UCSD-AML1 (cell line): ENCODE measurements around the gene HTT.
"Not testable (repeated sequence)": the region's sequence is repeated elsewhere in the genome, so short reads cannot be mapped to it uniquely, and the experiment has no call there.

Experiments
- DNase-seq: peaks from one replicate; lab custom pipeline; 2025; ENCODE audit not compliant: unreplicated experiment; lab: John Stamatoyannopoulos, UW

The HTT gene

DNA sequence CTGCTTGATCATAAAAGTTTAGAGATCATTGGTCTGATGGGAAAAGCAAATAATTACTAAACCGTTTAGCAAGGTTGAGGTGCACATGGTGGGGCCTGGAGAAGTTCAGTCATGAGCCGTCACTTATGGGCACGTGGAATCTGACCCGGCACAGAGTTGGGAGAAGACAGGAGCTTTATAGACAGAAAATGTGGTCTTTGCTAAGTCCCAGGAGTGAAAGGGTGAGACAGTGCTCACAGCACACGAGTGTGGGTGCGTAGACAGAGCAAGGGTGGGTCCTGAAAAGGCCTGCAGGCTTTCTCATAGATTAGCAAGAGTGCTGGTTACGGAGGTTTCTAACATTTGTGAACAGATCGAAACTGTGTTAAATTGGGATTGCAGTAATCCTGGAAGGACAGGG lies 43.8 kb downstream of the HTT start:
- no peak for DNase-seq

DNA sequence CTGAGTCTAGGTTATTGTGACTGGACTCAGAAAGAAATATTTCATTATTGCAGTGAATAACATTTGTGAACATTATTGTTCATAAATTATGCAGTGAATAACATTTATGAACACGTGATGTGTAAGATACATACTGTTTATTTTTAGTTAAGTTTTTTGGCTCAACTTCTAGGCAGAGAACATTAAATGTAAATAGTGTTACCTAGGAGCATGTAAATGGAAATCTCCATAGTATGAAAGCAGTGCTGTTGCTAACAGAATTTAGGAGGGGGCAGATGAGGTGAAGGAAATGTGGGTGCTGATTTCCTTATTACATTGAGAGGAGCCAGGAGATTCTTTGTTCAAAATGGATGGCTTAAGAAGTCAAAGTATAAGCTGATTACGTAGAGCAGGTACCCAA lies 45.0 kb downstream of the HTT start:
- DNase-seq: no peak

DNA sequence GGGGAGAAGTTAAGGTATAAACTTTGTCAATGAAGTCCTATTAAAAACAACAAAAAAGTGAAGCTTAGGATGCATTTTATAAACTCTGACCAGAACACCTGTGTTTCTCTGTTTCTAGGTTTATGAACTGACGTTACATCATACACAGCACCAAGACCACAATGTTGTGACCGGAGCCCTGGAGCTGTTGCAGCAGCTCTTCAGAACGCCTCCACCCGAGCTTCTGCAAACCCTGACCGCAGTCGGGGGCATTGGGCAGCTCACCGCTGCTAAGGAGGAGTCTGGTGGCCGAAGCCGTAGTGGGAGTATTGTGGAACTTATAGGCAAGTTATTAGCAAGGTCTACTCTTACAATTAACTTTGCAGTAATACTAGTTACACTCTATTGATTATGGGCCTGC lies 46.6 kb downstream of the HTT start:
- DNase-seq: no peak

- DNase-seq: no peak
These were observed 47.1 kb downstream of the HTT start for GRCh38 chr4:3121596-3121995.

DNA sequence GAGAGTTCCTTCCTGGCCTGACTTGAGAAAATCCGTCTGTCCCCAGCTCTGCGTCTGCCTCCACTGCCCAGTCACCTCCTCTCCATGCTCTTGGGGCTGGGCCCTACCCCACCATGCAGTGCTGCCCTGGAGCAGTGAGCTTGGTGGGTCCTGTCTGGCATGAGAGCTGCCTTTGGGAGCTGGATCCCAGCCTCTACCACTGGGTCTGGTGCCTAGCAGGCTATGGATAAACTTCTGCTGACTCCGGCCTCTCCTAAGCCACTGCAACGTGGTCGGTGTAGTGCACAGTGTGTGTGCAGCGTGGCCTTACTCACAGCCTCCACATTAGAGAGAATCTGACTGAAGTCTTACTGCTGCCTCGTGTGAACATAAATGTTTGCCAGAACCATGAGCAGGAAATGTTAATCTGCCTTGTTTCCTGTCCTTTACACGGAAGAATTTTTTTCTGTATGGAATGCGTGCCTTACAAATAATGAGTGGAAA lies 47.6 kb downstream of the HTT start:
- peak; percentile 32 for DNase-seq

DNA sequence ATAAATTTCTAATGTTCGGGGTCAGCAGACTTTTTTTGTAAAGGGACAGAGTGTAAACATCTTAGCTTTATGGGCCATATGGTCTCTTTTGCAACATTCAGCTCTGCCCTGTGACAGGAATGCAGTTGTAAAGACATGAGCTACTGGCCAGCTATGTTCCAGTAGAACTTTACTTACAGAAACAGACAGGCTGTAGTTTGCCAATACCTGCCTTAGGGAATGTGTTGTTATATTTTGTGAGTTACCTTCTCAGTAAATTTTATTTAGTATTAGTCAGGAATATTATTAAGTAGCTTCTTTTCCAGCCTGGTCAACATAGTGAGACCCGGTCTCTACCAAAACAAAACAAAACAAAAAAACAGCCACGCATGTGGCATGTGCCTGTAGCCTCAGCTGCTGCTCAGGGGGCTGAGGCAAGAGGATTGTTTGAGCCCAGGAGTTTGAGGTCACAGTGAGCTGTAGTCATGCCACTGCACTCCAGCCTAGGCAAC lies 48.7 kb downstream of the HTT start:
- DNase-seq: no peak

DNA sequence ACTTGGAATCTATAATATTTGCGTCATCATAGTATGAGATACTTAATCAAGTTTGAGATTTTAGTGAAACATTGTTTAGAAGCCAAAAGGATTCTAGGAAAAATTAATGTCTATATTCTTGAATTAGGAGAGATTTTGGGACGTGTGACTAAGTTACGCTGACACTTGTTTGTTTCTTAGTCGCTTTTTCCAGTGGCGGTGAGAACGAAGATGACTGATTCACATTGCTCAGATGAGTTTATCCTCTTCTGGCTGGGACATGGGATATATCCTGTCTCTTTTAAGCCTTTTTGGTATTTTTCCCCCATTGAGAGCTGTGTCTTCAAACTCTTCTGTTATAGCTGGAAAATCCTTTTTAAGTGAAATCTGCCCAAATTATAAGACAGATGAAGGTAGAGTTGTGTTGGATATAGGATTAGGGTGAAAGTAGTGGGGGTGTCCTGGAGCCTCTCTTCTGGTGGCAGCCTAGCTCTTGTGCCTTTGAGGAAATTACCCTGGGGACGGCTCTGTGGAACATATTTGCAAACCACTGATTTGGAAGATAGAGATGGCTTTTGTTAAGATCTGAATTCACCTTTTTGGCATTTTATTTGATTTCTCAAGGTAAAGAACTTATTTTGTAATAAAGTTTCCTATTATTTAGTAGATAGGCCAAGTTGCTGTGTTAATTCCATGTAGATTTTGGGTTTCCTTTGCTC lies 49.7 kb downstream of the HTT start:
- DNase-seq: no peak

GRCh38 chr4:3127112-3127511 lies 52.6 kb downstream of the HTT start:
- DNase-seq: no peak

- DNase-seq: no peak
These were observed 53.6 kb downstream of the HTT start for GRCh38 chr4:3128058-3128457.

GRCh38 chr4:3128976-3129375 lies 54.5 kb downstream of the HTT start:
- no peak for DNase-seq

DNA sequence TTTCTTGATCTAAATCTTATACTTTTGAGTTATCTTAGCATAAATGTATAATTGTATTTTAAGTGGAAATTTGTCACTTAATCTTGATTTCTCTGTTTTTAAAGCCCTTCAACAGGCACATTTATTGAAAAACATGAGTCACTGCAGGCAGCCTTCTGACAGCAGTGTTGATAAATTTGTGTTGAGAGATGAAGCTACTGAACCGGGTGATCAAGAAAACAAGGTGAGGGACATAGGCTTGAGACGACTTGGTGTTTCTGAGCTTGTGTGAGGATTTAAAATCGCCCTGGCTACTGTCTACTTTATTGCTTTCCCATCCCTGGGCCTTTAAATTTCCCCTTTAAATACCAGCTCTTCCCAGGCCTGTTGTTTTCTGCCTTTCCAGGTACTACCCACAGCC lies 55.7 kb downstream of the HTT start:
- DNase-seq: no peak

GRCh38 chr4:3130826-3131225 lies 56.3 kb downstream of the HTT start:
- no peak for DNase-seq

DNA sequence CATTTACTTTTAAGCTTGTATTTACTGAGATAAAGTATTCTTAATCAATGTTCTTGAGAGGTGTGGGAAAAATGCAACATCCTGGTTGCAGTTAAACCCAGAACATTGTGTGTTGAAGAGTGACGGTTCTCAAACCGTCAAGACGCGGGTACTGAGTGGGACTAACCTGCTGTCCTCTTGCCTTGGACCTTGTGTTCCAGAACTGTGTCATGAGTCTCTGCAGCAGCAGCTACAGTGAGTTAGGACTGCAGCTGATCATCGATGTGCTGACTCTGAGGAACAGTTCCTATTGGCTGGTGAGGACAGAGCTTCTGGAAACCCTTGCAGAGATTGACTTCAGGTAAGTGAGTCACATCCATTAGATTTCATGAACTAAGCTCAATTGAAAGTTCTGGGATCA lies 59.7 kb downstream of the HTT start:
- DNase-seq: no peak

- DNase-seq: no peak
These were observed 60.9 kb downstream of the HTT start for GRCh38 chr4:3135155-3136011.

DNA sequence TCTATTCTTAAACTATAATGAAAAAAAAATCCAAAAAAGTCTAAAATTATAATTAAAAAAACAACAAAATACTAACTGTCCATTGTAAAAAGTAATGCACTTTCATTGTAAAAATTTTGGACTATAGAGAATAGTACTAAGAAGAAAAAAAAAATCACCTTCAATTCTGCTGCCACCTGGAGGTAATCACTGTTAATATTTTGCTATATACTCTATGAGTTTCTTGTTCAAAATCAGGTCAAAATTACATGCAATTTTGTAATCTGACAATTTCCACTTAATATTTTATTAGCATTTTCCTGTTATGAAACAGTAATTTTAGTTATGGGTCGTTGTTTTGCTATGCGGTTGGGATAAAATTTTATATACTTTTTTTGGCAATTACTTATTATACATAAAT lies 62.0 kb downstream of the HTT start:
- no peak for DNase-seq

GRCh38 chr4:3137908-3138307 lies 63.4 kb downstream of the HTT start:
- no peak for DNase-seq

DNA sequence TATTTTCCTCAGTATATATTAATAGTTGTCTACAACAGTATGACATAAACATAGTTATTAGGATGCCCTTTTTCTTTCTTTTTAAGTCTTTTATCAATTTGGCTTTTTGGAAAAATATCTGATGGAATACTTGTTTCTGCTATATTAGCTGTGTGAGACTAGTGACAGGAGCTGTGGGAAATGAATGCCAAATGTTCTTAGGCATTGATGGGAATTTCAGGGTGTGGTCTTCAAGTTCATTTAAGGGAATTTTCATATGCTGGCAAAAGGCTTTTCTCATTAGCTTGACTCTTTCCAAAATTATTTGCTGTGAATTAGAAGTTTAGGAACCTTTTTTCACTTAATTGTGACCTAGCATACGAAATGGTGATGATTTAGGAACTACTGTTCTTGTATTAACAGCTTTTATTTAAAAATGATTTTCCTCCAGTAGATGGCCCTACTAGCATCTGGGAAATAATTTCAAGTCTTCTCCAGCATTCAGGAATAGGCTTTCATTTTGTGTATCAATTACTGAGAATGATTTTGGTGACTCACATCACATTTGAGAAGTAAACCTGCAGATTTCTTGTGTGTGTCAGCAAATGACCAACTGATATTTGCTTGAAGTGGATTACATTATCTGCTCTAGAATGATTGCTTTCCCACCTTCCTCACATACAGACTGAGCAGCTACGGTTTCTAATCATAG lies 70.9 kb downstream of the HTT start:
- DNase-seq: no peak

DNA sequence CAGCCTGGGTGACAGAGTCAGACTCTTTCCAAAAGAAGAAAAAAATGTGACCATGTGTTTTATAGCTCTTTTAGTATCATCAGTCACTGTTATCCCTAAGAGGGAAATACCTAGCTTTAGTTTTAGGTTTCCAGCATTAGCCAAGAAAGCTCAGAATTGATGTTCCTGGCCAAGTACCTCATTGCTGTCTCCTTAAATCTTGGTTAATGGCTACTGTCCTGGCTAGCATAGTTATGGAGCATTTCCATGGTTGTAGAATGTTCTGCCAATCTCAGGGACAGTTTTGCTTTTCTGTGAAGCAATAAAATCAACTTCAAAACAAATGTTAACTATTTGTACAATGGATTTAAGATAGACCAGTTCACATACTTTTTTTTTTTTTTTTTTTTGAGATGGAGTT lies 74.4 kb downstream of the HTT start:
- no peak for DNase-seq

DNA sequence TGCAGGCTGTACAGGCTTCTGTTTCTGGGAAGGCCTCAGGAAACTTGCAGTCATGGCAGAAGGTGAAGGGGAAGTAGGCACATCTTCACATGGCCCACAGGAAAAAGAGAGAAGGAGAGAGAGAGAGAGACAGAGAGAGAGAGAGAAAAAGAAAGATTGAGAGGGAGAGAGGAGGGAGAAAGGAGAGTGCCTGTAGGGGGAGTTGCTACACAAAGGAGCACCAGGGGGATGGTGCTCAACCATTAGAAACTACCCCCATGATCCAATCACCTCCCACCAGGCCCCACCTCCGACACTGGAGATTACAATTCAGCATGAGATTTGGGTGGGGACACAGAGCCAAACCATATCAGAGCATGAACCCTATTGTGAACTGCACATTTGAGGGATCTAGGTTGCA lies 76.8 kb downstream of the HTT start:
- DNase-seq: not testable (repeated sequence)

DNA sequence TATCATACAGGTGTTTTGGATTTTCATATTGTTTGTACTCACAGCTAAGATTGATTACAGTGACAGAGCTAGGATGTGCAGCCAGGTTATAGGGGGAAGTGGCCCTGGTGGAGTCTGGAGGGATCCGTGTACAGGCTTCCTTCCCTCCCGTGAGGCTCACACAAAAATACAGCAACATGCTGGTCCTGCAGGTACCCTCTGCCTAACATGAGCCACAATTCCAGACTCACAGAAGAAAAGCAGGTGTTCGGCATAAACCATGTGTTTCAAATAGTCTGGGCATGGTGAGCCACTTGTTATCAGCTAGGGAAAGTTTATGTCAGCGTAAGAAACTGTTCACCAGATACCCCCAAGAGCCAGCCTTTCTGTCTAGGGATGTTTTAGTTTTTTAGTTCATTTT lies 82.9 kb downstream of the HTT start:
- no peak for DNase-seq

- DNase-seq: no peak
These were observed 84.4 kb downstream of the HTT start for GRCh38 chr4:3158841-3159240.

- DNase-seq: no peak
These were observed 86.0 kb downstream of the HTT start for GRCh38 chr4:3160438-3160837.
